CD14-positive monocyte (primary cell): ENCODE measurements around the gene TNFAIP8. TPM values are rescaled to one million over a fixed set of nuclear protein-coding genes. Genes with fewer than 3 reads are reported as not detected.
A peak's percentile ranks its signal among the peaks of the same experiment; 100 is the strongest.

Experiments
- DNase-seq, 3 donors: peaks; one replicate each; pipeline ENCODE4 v3.0.0-alpha.2; 2011 to 2022
- H2AFZ ChIP-seq: 2 replicates; pipeline ENCODE4 v1.6.0; 2012; ENCODE audit warnings: mild to moderate bottlenecking, low read depth, low read length, inconsistent platforms; ENCODE audit not compliant: insufficient read depth, poor library complexity, severe bottlenecking
- H3K27ac ChIP-seq, 2 donors: 1 replicate in 1 of 2; 2 replicates in 1 of 2; pipeline ENCODE4 v1.5.1; 2012 to 2013; ENCODE audit warnings: low read length in 2 of 2, control low read depth in 1 of 2, inconsistent platforms in 1 of 2, low read depth in 1 of 2, mild to moderate bottlenecking in 1 of 2
- H3K27me3 ChIP-seq, 2 donors: one replicate each; pipeline versions ENCODE4 v1.6.0 to v1.6.1; 2011 to 2013; ENCODE audit warnings: low read length in 2 of 2; ENCODE audit not compliant: control insufficient read depth in 2 of 2, insufficient read depth in 2 of 2
- H3K36me3 ChIP-seq, 2 donors: replicated peaks in 1 of 2; 1 replicate in 1 of 2; 2 replicates in 1 of 2; pipeline versions ENCODE4 v1.5.1 to v1.6.1; 2012 to 2013; ENCODE audit warnings: low read length in 2 of 2, control low read depth in 1 of 2, inconsistent platforms in 1 of 2, mild to moderate bottlenecking in 1 of 2; ENCODE audit not compliant: insufficient read depth in 2 of 2, control insufficient read depth in 1 of 2
- H3K4me1 ChIP-seq, 2 donors: 1 replicate in 1 of 2; 2 replicates in 1 of 2; pipeline versions ENCODE4 v1.5.1 to v1.6.1; 2012 to 2013; ENCODE audit warnings: low read length in 2 of 2, control low read depth in 1 of 2, inconsistent platforms in 1 of 2, mild to moderate bottlenecking in 1 of 2, moderate library complexity in 1 of 2; ENCODE audit not compliant: insufficient read depth in 2 of 2, control insufficient read depth in 1 of 2
- H3K4me2 ChIP-seq: replicated peaks from 2 replicates; pipeline ENCODE3; 2012; ENCODE audit warnings: low read length, moderate library complexity, mild to moderate bottlenecking; ENCODE audit not compliant: poor library complexity, severe bottlenecking; ENCODE audit errors: extremely low read depth
- H3K4me3 ChIP-seq, 3 experiments: fragments of 200-600 bp in 1 of 3; sonication (generic) in 1 of 3; replicated peaks in 1 of 3; 1 replicate in 2 of 3; 2 replicates in 1 of 3; pipeline ENCODE4 v1.5.1; 2011 to 2013; ENCODE audit warnings: low read length in 3 of 3, mild to moderate bottlenecking in 3 of 3, control low read depth in 2 of 3, low read depth in 2 of 3, inconsistent platforms in 1 of 3, moderate library complexity in 1 of 3
- H3K79me2 ChIP-seq: 2 replicates; pipeline ENCODE4 v1.6.0; 2012; ENCODE audit warnings: mild to moderate bottlenecking, control low read depth, inconsistent platforms, low read length, moderate library complexity; ENCODE audit not compliant: insufficient read depth
- H3K9ac ChIP-seq: 2 replicates; pipeline ENCODE4 v1.6.0; 2017; ENCODE audit warnings: low read length, mild to moderate bottlenecking; ENCODE audit not compliant: insufficient read depth, poor library complexity, severe bottlenecking
- H3K9me3 ChIP-seq, 2 donors: replicated peaks in 1 of 2; 1 replicate in 1 of 2; 2 replicates in 1 of 2; pipeline versions ENCODE4 v1.5.1 to v1.6.1; 2012 to 2013; ENCODE audit warnings: low read length in 2 of 2, control low read depth in 1 of 2; ENCODE audit not compliant: control insufficient read depth in 1 of 2, insufficient read depth in 1 of 2
- H4K20me1 ChIP-seq: 2 replicates; pipeline ENCODE4 v1.6.0; 2012; ENCODE audit warnings: mild to moderate bottlenecking, low read length, control low read depth, moderate library complexity; ENCODE audit not compliant: insufficient read depth
- H3K27ac Mint-ChIP-seq, 7 donors: one replicate each; pipeline ENCODE4 v1.8.0; 2020; ENCODE audit warnings: mild to moderate bottlenecking in 7 of 7, mixed read lengths in 7 of 7, moderate library complexity in 6 of 7, inconsistent platforms in 2 of 7
- H3K27me3 Mint-ChIP-seq, 3 donors: one replicate each; pipeline ENCODE4 v1.8.0; 2021 to 2022; ENCODE audit warnings: low read depth in 3 of 3, mild to moderate bottlenecking in 3 of 3, mixed read lengths in 3 of 3, moderate library complexity in 3 of 3, inconsistent platforms in 1 of 3
- H3K36me3 Mint-ChIP-seq, 2 donors: one replicate each; pipeline ENCODE4 v1.8.0; 2020; ENCODE audit warnings: mixed read lengths in 2 of 2, inconsistent platforms in 1 of 2, mild to moderate bottlenecking in 1 of 2
- H3K4me1 Mint-ChIP-seq: one replicate; pipeline ENCODE4 v1.8.0; 2020; ENCODE audit warnings: mild to moderate bottlenecking, mixed read lengths
- H3K4me3 Mint-ChIP-seq, 2 donors: one replicate each; pipeline ENCODE4 v1.8.0; 2020; ENCODE audit warnings: mild to moderate bottlenecking in 2 of 2, mixed read lengths in 2 of 2, moderate library complexity in 1 of 2
- H3K9me3 Mint-ChIP-seq, 7 donors: one replicate each; pipeline ENCODE4 v1.8.0; 2020 to 2022; ENCODE audit warnings: mixed read lengths in 7 of 7, mild to moderate bottlenecking in 6 of 7, moderate library complexity in 6 of 7, inconsistent platforms in 2 of 7
- CTCF ChIP-seq: fragments of 200-600 bp; IDR thresholded peaks from one replicate; pipeline ENCODE4 v1.8.0; 2022; ENCODE audit warnings: antibody characterized with exemption, mild to moderate bottlenecking
- WGBS: methylation state at CpG from one replicate; pipeline ENCODE4 v1.1.5; 2013; ENCODE audit warnings: missing lambda C conversion rate; ENCODE audit not compliant: insufficient coverage; 5-methylcytosine and 5-hydroxymethylcytosine counted together
- intact Hi-C, 2 donors: fragments of 100-400 bp; cut with micrococcal nuclease; formaldehyde crosslinking; loops; one replicate each; pipeline versions ENCODE4 v1.15.0 to v1.15.1; 2023
- polyA plus RNA-seq, 3 donors: library from polyadenylated mRNA; depleted of rRNA in 1 of 3; unstranded in 2 of 3; stranded (reverse) in 1 of 3; fragments of 300-500 nt in 2 of 3; fragments of >200 nt in 1 of 3; fragmentation: Illumina TruSeq in 2 of 3; gene quantifications; 1 replicate in 2 of 3; 2 replicates in 1 of 3; pipeline ENCODE4 v1.2.3, GENCODE V29; 2012 to 2021

TNFAIP8 gene
- polyA plus RNA-seq, 3 donors, result 20.6 to 55.5 (median 47.0) TPM

GRCh38 chr5:119319890-119320289 lies 35.9 kb upstream of the TNFAIP8 start:
- Histone ChIP-seq H3K9ac (no peak overlapping the region), H3K27me3 (no peaks in the 10 kb centered on the region), H3K36me3 (no peaks in the 10 kb centered on the region), H2AFZ (no peak overlapping the region), H3K4me3 (no peak overlapping the region), H3K4me1 (peaks cover 58 to 72% of the 10 kb centered on the region in 2 donors), H3K27ac (peak overlapping the region in 1 of 2 donors; percentile 53), H3K9me3 (no peaks in the 10 kb centered on the region), H3K4me2 (no peak overlapping the region), H4K20me1 (peaks cover 86% of the 10 kb centered on the region), H3K79me2 (peaks cover 100% of the 10 kb centered on the region)
- peak overlapping the region in 3 of 7 donors; percentile 6 to 63 (median 61) for H3K27ac Mint-ChIP-seq
- DNase-seq, result no peak
- peaks cover 80% of the 10 kb centered on the region for H3K4me1 Mint-ChIP-seq
- H3K9me3 Mint-ChIP-seq, result no peaks in the 10 kb centered on the region
- TF ChIP-seq CTCF, result no peak
- peaks cover 7 to 21% of the 10 kb centered on the region in 2 donors for H3K36me3 Mint-ChIP-seq
- intact Hi-C loops, result no loop called here
- no peak overlapping the region for H3K4me3 Mint-ChIP-seq
- 97% methylated on average over 3 of the region's 5 CpGs for WGBS
- H3K27me3 Mint-ChIP-seq, result peaks cover 0 to 2% (median 2%) of the 10 kb centered on the region in 3 donors

GRCh38 chr5:119321569-119322311 lies 34.1 kb upstream of the TNFAIP8 start:
- Mint-ChIP-seq H3K4me1 (peaks cover 78% of the 10 kb centered on the region), H3K27me3 (peaks cover 0 to 3% (median 2%) of the 10 kb centered on the region in 3 donors), H3K4me3 (no peak overlapping the region), H3K27ac (peak overlapping the region in 6 of 7 donors; percentile 13 to 80 (median 54)), H3K36me3 (peaks cover 11 to 22% of the 10 kb centered on the region in 2 donors), H3K9me3 (no peaks in the 10 kb centered on the region)
- H3K79me2 ChIP-seq, result peaks cover 99% of the 10 kb centered on the region
- H3K9me3 ChIP-seq, result no peaks in the 10 kb centered on the region
- DNase-seq, result no peak
- TF ChIP-seq CTCF, result no peak
- no peak overlapping the region for H3K4me3 ChIP-seq
- intact Hi-C loops, result no loop called here
- no peaks in the 10 kb centered on the region for H3K27me3 ChIP-seq
- H3K27ac ChIP-seq, result peak overlapping the region in 1 of 2 donors; percentile 42
- no peak overlapping the region for H3K9ac ChIP-seq
- H3K36me3 ChIP-seq, result no peaks in the 10 kb centered on the region
- H4K20me1 ChIP-seq, result peaks cover 83% of the 10 kb centered on the region
- H2AFZ ChIP-seq, result no peak overlapping the region
- H3K4me2 ChIP-seq, result no peak overlapping the region
- H3K4me1 ChIP-seq, result peaks cover 58 to 68% of the 10 kb centered on the region in 2 donors
- 54% methylated on average over 5 of the region's 6 CpGs for WGBS
